Measurements from ENCODE around the gene CDIPT.

Gene CDIPT

DNA sequence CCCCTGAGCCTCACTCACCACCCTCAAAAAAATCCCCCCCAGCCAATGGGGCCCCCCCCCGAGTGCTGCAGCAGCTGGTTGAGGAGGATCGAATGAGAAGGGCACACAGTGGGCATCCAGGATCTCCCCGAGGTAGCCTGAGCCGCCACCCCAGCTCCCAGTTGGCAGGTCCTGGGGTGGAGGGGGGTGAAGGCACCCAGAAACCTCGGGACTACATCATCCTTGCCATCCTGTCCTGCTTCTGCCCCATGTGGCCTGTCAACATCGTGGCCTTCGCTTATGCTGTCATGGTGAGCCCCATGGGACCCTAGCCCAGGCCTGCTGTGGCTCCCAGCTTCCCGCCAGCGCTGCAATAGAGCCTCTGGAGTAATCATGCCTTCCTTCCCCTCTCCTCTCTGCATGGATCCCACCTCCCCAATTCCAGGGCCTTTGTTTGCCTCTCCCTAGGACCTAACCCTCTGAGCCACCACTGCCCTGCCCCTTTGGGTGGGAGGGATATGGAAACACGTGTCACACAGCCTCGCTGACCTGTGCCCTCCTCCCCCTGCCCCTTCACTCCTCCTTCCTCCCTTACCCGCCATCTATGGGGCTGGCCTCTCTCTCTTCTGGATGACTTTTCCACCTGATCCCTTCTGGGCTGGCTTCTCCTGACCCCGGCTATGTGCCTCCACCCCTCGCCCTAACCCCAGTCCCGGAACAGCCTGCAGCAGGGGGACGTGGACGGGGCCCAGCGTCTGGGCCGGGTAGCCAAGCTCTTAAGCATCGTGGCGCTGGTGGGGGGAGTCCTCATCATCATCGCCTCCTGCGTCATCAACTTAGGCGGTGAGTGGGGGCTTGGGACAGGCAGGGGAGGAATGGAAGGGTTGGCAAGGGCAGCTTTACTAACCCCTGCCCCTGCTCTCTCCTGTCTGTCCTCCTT is 49.1 kb downstream of the CDIPT start:
- TF ChIP-seq, protein P1, sequence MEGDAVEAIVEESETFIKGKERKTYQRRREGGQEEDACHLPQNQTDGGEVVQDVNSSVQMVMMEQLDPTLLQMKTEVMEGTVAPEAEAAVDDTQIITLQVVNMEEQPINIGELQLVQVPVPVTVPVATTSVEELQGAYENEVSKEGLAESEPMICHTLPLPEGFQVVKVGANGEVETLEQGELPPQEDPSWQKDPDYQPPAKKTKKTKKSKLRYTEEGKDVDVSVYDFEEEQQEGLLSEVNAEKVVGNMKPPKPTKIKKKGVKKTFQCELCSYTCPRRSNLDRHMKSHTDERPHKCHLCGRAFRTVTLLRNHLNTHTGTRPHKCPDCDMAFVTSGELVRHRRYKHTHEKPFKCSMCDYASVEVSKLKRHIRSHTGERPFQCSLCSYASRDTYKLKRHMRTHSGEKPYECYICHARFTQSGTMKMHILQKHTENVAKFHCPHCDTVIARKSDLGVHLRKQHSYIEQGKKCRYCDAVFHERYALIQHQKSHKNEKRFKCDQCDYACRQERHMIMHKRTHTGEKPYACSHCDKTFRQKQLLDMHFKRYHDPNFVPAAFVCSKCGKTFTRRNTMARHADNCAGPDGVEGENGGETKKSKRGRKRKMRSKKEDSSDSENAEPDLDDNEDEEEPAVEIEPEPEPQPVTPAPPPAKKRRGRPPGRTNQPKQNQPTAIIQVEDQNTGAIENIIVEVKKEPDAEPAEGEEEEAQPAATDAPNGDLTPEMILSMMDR (IDR thresholded peaks at IDR 0.05): no peak

- TF ChIP-seq, protein P1 (IDR thresholded peaks at IDR 0.05): no peak
Observed at GRCh38 chr16:29812754-29813643, 50.0 kb downstream of the CDIPT start.

- TF ChIP-seq, protein P1 (IDR thresholded peaks at IDR 0.05): no peak
Observed at GRCh38 chr16:29811896-29812665, 50.9 kb downstream of the CDIPT start, which contains the start of gene PRRT2. Gene PRRT2 (plus strand): TSS chr16:29812193. CDS start chr16:29813055, 862 bp downstream.

- TF ChIP-seq, protein P1 (IDR thresholded peaks at IDR 0.05): no peak
Observed at GRCh38 chr16:29811170-29811895, 51.7 kb downstream of the CDIPT start.

GRCh38 chr16:29810699-29811169 is 52.3 kb downstream of the CDIPT start:
- TF ChIP-seq, protein P1 (IDR thresholded peaks at IDR 0.05): no peak

GRCh38 chr16:29809850-29810698 is 53.0 kb downstream of the CDIPT start:
- TF ChIP-seq, protein P1 (IDR thresholded peaks at IDR 0.05): no peak
